C4-2B (cell line): ENCODE results near the gene KRTAP19-2.

Experiments used
- ZFX ChIP-seq: fragments of 450-650 bp; IDR thresholded peaks from 2 replicates; pipeline ENCODE4 v1.6.1; 2017
- TF ChIP-seq, protein P1 (sequence below): fragments of 450-650 bp; conservative IDR thresholded peaks from 2 replicates; pipeline ENCODE4 v1.5.1; 2017; ENCODE audit warnings: mild to moderate bottlenecking

DNA sequence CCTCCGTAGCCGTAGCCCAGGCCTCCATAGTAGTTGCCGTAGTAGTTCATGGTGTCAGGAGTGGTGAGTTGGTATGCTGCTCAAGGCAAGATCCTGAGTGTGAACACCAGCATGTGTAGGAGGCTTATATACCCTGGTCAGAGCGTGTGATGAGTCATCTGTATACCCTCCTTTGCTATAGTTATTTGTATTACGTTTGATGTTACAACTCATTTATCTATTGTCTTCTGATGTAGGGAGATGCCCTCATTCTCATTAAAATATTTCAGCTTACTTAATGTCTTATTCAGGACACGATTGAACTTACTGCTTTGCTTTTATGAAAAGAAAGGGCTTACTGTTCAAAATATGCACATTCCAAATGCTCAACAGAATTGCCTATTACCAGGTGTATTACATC lies 14.8 kb upstream of the KRTAP19-2 start, which contains the start of gene KRTAP19-5:
- TF ChIP-seq, protein P1, sequence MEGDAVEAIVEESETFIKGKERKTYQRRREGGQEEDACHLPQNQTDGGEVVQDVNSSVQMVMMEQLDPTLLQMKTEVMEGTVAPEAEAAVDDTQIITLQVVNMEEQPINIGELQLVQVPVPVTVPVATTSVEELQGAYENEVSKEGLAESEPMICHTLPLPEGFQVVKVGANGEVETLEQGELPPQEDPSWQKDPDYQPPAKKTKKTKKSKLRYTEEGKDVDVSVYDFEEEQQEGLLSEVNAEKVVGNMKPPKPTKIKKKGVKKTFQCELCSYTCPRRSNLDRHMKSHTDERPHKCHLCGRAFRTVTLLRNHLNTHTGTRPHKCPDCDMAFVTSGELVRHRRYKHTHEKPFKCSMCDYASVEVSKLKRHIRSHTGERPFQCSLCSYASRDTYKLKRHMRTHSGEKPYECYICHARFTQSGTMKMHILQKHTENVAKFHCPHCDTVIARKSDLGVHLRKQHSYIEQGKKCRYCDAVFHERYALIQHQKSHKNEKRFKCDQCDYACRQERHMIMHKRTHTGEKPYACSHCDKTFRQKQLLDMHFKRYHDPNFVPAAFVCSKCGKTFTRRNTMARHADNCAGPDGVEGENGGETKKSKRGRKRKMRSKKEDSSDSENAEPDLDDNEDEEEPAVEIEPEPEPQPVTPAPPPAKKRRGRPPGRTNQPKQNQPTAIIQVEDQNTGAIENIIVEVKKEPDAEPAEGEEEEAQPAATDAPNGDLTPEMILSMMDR: no peak
- TF ChIP-seq ZFX: no peak
